Neural cell (in vitro differentiated cells): Measurements from ENCODE around the gene ACAN. TPM values are rescaled to one million over a fixed set of nuclear protein-coding genes. Genes with fewer than 3 reads are reported as not detected.

Experiments
- H2AFZ ChIP-seq: fragments of 200-600, 300-800 bp; sonication (generic), shearing (Covaris generic); 2 replicates; pipeline ENCODE4 v1.6.0; 2014; ENCODE audit warnings: low read depth, mild to moderate bottlenecking, antibody characterized with exemption, low read length, moderate library complexity
- H3F3A ChIP-seq: fragments of 200-600 bp; shearing (Covaris generic); 2 replicates; pipeline ENCODE4 v1.6.1; 2016; ENCODE audit warnings: mild to moderate bottlenecking, moderate library complexity, mixed read lengths, antibody characterized with exemption, low read length; ENCODE audit not compliant: insufficient read depth, poor library complexity, severe bottlenecking
- H3K27ac ChIP-seq: fragments of 200-600, 300-800 bp; sonication (generic), shearing (Covaris generic); 2 replicates; pipeline ENCODE4 v1.5.1; 2014; ENCODE audit warnings: mild to moderate bottlenecking, low read length, moderate library complexity
- H3K27me3 ChIP-seq: fragments of 300-800, 200-600 bp; sonication (generic), shearing (Covaris generic); 2 replicates; pipeline ENCODE4 v1.6.0; 2014; ENCODE audit warnings: mild to moderate bottlenecking, low read depth, low read length, moderate library complexity; ENCODE audit not compliant: insufficient read depth
- H3K36me3 ChIP-seq: fragments of 300-800, 200-600 bp; sonication (generic), shearing (Covaris generic); 2 replicates; pipeline ENCODE4 v1.5.1; 2014; ENCODE audit warnings: mild to moderate bottlenecking, antibody characterized with exemption, low read length, moderate library complexity; ENCODE audit not compliant: insufficient read depth
- H3K4me2 ChIP-seq: fragments of 300-800, 200-600 bp; sonication (generic), shearing (Covaris generic); 2 replicates; pipeline ENCODE4 v1.6.0; 2014; ENCODE audit warnings: mild to moderate bottlenecking, low read length
- H3K4me3 ChIP-seq: fragments of 300-800, 200-600 bp; sonication (generic), shearing (Covaris generic); 2 replicates; pipeline ENCODE4 v1.5.1; 2014; ENCODE audit warnings: mild to moderate bottlenecking, low read length, moderate library complexity
- H3K79me2 ChIP-seq: fragments of 200-600 bp; shearing (Covaris generic); replicated peaks from 2 replicates; pipeline ENCODE4 v1.6.0; 2014; ENCODE audit warnings: mild to moderate bottlenecking, low read length, moderate library complexity; ENCODE audit not compliant: insufficient read depth
- H3K9ac ChIP-seq: fragments of 300-800, 200-600 bp; sonication (generic), shearing (Covaris generic); 2 replicates; pipeline ENCODE4 v1.6.1; 2016; ENCODE audit warnings: mild to moderate bottlenecking, low read length, mixed read lengths
- H3K9me2 ChIP-seq: fragments of 200-600 bp; shearing (Covaris generic); 2 replicates; pipeline ENCODE4 v1.6.1; 2016; ENCODE audit warnings: mild to moderate bottlenecking, low read length, mixed read lengths; ENCODE audit not compliant: insufficient read depth
- H3K9me3 ChIP-seq: fragments of 200-600, 300-800 bp; sonication (generic), shearing (Covaris generic); 2 replicates; pipeline ENCODE4 v1.6.1; 2016; ENCODE audit warnings: mild to moderate bottlenecking, mixed run types, low read length, moderate library complexity, mixed read lengths
- H4K20me1 ChIP-seq: fragments of 200-600 bp; shearing (Covaris generic); 2 replicates; pipeline ENCODE4 v1.6.1; 2016; ENCODE audit warnings: mild to moderate bottlenecking, mixed run types; ENCODE audit not compliant: insufficient read depth
- EP300 ChIP-seq: fragments of 450-650 bp; conservative IDR thresholded peaks from 2 replicates; pipeline ENCODE4 v1.6.1; 2014; ENCODE audit warnings: antibody characterized with exemption, mild to moderate bottlenecking, moderate library complexity; ENCODE audit not compliant: poor library complexity, severe bottlenecking
- EZH2 ChIP-seq: fragments of 200-600, 300-800 bp; shearing (Covaris generic), sonication (generic); IDR thresholded peaks from 2 replicates; pipeline ENCODE4 v1.6.1; 2014; ENCODE audit warnings: antibody characterized with exemption, low read length, borderline replicate concordance, mild to moderate bottlenecking; ENCODE audit not compliant: insufficient read depth, poor library complexity, severe bottlenecking
- MXI1 ChIP-seq: fragments of 450-650 bp; conservative IDR thresholded peaks from 2 replicates; pipeline ENCODE4 v1.6.1; 2014; ENCODE audit warnings: antibody characterized with exemption, mild to moderate bottlenecking; ENCODE audit not compliant: poor library complexity, severe bottlenecking
- POLR2AphosphoS5 ChIP-seq: IDR thresholded peaks from 2 replicates; pipeline ENCODE4 v1.6.1; 2012
- RAD21 ChIP-seq: fragments of 450-650 bp; conservative IDR thresholded peaks from 2 replicates; pipeline ENCODE4 v1.6.1; 2014; ENCODE audit warnings: antibody characterized with exemption, mild to moderate bottlenecking, moderate library complexity
- SMC3 ChIP-seq: fragments of 450-650 bp; conservative IDR thresholded peaks from 2 replicates; pipeline ENCODE4 v1.6.1; 2014; ENCODE audit warnings: antibody characterized with exemption, mild to moderate bottlenecking, moderate library complexity; ENCODE audit not compliant: poor library complexity
- TAF1 ChIP-seq: IDR thresholded peaks from 2 replicates; pipeline ENCODE4 v1.6.1; 2012; ENCODE audit warnings: low read depth
- polyA plus RNA-seq: library from polyadenylated mRNA; depleted of rRNA; stranded (reverse); fragments of >200 nt; gene quantifications from 2 replicates; pipeline ENCODE4 v1.2.3, GENCODE V29; 2014
- TF ChIP-seq, protein P1 (sequence below): fragments of 450-650 bp; IDR thresholded peaks from 2 replicates; pipeline ENCODE4 v1.5.1; 2014; ENCODE audit warnings: antibody characterized with exemption, mild to moderate bottlenecking, moderate library complexity; ENCODE audit not compliant: poor library complexity, severe bottlenecking
- TF ChIP-seq, protein P2 (sequence below): IDR thresholded peaks from 2 replicates; pipeline ENCODE4 v1.6.1; 2012; ENCODE audit warnings: borderline replicate concordance

ACAN gene
- polyA plus RNA-seq, 1 donor from 2014 or later, result not detected

DNA sequence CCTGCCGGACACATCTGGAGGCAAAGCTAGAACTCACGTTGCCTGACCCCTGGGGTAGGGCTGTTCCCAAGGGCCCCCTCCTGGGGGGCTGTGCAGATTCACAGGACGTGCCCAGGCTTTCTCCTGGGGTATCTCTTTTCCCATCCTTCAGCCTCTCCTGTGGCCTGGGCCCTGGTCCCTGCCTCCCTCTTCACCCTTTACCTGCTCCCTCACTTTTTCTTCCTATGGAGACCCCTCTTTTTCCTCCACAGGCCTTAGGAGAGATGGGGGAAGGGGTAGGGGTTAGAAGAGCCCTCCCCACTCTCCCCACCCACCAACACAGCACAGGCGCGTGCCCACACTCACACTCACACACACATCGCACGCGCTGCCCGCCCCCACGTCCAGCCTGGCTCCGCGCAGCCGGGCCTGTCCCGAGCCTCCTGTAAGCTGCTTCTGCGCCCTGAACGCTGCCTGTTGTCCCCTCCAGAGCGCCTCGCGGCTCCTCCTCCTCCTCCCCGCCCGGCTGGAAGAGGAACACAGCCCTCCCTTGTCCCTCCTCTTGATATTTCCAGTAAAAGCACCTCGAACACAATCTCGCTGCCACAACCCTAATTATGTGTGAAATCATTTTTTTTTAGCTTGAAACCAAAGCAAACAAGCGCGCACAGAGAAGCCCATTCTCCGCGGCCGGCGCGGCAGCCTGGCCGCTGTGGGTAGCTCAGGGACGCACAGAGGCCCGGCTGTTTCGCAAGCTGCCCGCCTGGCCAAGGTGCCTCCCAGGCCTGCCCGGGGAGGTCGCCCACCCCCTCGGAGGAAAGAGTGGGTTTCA lies 33.9 kb upstream of the ACAN start:
- Histone ChIP-seq H3K4me2 (no peak overlapping the region), H3K4me3 (no peak overlapping the region), H3K9ac (no peak overlapping the region), H2AFZ (no peak overlapping the region), H3K9me3 (no peaks in the 10 kb centered on the region), H3K27me3 (no peaks in the 10 kb centered on the region), H3K36me3 (no peaks in the 10 kb centered on the region), H3K9me2 (no peaks in the 10 kb centered on the region), H3F3A (no peaks in the 10 kb centered on the region), H4K20me1 (no peaks in the 10 kb centered on the region), H3K79me2 (no peaks in the 10 kb centered on the region), H3K27ac (no peak overlapping the region)
- no peak for TF ChIP-seq EZH2
- TF ChIP-seq MXI1, result no peak
- TF ChIP-seq, protein P1, sequence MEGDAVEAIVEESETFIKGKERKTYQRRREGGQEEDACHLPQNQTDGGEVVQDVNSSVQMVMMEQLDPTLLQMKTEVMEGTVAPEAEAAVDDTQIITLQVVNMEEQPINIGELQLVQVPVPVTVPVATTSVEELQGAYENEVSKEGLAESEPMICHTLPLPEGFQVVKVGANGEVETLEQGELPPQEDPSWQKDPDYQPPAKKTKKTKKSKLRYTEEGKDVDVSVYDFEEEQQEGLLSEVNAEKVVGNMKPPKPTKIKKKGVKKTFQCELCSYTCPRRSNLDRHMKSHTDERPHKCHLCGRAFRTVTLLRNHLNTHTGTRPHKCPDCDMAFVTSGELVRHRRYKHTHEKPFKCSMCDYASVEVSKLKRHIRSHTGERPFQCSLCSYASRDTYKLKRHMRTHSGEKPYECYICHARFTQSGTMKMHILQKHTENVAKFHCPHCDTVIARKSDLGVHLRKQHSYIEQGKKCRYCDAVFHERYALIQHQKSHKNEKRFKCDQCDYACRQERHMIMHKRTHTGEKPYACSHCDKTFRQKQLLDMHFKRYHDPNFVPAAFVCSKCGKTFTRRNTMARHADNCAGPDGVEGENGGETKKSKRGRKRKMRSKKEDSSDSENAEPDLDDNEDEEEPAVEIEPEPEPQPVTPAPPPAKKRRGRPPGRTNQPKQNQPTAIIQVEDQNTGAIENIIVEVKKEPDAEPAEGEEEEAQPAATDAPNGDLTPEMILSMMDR, result no peak
- TF ChIP-seq EP300, result no peak
- TF ChIP-seq POLR2AphosphoS5, result no peak
- TF ChIP-seq SMC3, result no peak
- TF ChIP-seq TAF1, result no peak
- TF ChIP-seq, protein P2, sequence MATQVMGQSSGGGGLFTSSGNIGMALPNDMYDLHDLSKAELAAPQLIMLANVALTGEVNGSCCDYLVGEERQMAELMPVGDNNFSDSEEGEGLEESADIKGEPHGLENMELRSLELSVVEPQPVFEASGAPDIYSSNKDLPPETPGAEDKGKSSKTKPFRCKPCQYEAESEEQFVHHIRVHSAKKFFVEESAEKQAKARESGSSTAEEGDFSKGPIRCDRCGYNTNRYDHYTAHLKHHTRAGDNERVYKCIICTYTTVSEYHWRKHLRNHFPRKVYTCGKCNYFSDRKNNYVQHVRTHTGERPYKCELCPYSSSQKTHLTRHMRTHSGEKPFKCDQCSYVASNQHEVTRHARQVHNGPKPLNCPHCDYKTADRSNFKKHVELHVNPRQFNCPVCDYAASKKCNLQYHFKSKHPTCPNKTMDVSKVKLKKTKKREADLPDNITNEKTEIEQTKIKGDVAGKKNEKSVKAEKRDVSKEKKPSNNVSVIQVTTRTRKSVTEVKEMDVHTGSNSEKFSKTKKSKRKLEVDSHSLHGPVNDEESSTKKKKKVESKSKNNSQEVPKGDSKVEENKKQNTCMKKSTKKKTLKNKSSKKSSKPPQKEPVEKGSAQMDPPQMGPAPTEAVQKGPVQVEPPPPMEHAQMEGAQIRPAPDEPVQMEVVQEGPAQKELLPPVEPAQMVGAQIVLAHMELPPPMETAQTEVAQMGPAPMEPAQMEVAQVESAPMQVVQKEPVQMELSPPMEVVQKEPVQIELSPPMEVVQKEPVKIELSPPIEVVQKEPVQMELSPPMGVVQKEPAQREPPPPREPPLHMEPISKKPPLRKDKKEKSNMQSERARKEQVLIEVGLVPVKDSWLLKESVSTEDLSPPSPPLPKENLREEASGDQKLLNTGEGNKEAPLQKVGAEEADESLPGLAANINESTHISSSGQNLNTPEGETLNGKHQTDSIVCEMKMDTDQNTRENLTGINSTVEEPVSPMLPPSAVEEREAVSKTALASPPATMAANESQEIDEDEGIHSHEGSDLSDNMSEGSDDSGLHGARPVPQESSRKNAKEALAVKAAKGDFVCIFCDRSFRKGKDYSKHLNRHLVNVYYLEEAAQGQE, result no peak
- no peak for TF ChIP-seq RAD21

DNA sequence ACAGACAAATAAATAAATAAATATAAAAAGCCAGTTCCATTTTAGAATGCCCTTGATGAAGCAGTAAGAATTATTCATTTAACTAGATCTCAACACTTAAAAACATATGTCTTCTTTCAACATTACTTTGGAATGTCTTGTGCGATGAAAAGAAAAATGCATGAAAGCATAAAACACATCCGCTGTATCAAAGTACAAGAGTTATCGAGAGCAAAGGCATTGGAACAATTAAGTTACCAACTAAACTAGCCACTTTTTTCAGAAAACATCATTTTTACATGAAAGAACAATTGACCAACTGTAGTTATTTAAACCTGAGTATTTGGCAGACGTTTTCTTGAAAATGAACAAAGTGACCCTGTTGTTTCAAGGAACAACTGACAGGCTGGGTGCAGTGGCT lies 27.5 kb upstream of the ACAN start:
- Histone ChIP-seq H3K9me2 (no peaks in the 10 kb centered on the region), H3K79me2 (no peaks in the 10 kb centered on the region), H3K4me3 (no peak overlapping the region), H3K4me2 (no peak overlapping the region), H4K20me1 (no peaks in the 10 kb centered on the region), H3K27ac (no peak overlapping the region), H2AFZ (no peak overlapping the region), H3K36me3 (no peaks in the 10 kb centered on the region), H3K27me3 (no peaks in the 10 kb centered on the region), H3K9ac (no peak overlapping the region), H3K9me3 (no peaks in the 10 kb centered on the region), H3F3A (no peaks in the 10 kb centered on the region)
- no peak for TF ChIP-seq SMC3
- TF ChIP-seq EP300, result no peak
- TF ChIP-seq, protein P2, result no peak
- TF ChIP-seq EZH2, result no peak
- no peak for TF ChIP-seq POLR2AphosphoS5
- TF ChIP-seq MXI1, result no peak
- TF ChIP-seq, protein P1, result no peak
- TF ChIP-seq TAF1, result no peak
- no peak for TF ChIP-seq RAD21
